Measurements from ENCODE around the gene PGF.

Gene PGF

GRCh38 chr14:74959596-74960180 is 4.3 kb upstream of the PGF start:
- TF ChIP-seq CTCF (IDR thresholded peaks at IDR 0.05; ENCODE audit: insufficient read depth, low read depth, low read length, missing control alignments) = no peak
- peak; percentile 90 for DNase-seq (ENCODE audit: low read depth)
- no peak overlapping the region for H3K4me3 ChIP-seq (ENCODE audit: low read length)

- TF ChIP-seq CTCF (IDR thresholded peaks at IDR 0.05; ENCODE audit: insufficient read depth, low read depth, low read length, missing control alignments) = no peak
- no peak overlapping the region for H3K4me3 ChIP-seq (ENCODE audit: low read length)
- DNase-seq (ENCODE audit: low read depth) = no peak
Measured at GRCh38 chr14:74956280-74957072, 1.1 kb upstream of the PGF start.

GRCh38 chr14:74956027-74956279 is 556 bp upstream of the PGF start:
- H3K4me3 ChIP-seq (ENCODE audit: low read length) = peak overlapping the region; percentile 10
- TF ChIP-seq CTCF (IDR thresholded peaks at IDR 0.05; ENCODE audit: insufficient read depth, low read depth, low read length, missing control alignments) = peak; percentile 4
- no peak for DNase-seq (ENCODE audit: low read depth)

- no peak for TF ChIP-seq CTCF (IDR thresholded peaks at IDR 0.05; ENCODE audit: insufficient read depth, low read depth, low read length, missing control alignments)
- no peak for DNase-seq (ENCODE audit: low read depth)
- peak overlapping the region; percentile 69 for H3K4me3 ChIP-seq (ENCODE audit: low read length)
Measured at GRCh38 chr14:74954947-74955228, 509 bp downstream of the PGF start.

GRCh38 chr14:74954232-74954946 is 1.0 kb downstream of the PGF start:
- no peak for TF ChIP-seq CTCF (IDR thresholded peaks at IDR 0.05; ENCODE audit: insufficient read depth, low read depth, low read length, missing control alignments)
- peak overlapping the region; percentile 69 for H3K4me3 ChIP-seq (ENCODE audit: low read length)
- no peak for DNase-seq (ENCODE audit: low read depth)

- no peak for TF ChIP-seq CTCF (IDR thresholded peaks at IDR 0.05; ENCODE audit: insufficient read depth, low read depth, low read length, missing control alignments)
- peak overlapping the region; percentile 69 for H3K4me3 ChIP-seq (ENCODE audit: low read length)
Measured at GRCh38 chr14:74953686-74954085, 1.7 kb downstream of the PGF start.

More at GRCh38 chr14:74953686-74954085, 1.7 kb downstream of the PGF start:
- no peak for DNase-seq (ENCODE audit: low read depth)
